HepG2 (cell line): ENCODE measurements around the gene COQ9. TPM values are rescaled to one million over a fixed set of nuclear protein-coding genes. Genes with fewer than 3 reads are reported as not detected.

Experiments used
- ATF2 ChIP-seq: sonication (generic); formaldehyde crosslinking; IDR thresholded peaks from 2 replicates; pipeline ENCODE4 v1.4.0; 2020; ENCODE audit warnings: missing genetic modification reagents
- DRAP1 ChIP-seq: IDR thresholded peaks from 2 replicates; pipeline ENCODE4 v1.6.1; 2016; ENCODE audit warnings: missing genetic modification reagents, missing compliant biosample characterization
- GZF1 ChIP-seq: sonication (generic); formaldehyde crosslinking; IDR thresholded peaks from 2 replicates; pipeline ENCODE4 v1.5.1; 2020; ENCODE audit warnings: mild to moderate bottlenecking, missing genetic modification reagents
- IRF9 ChIP-seq: sonication (generic); formaldehyde crosslinking; IDR thresholded peaks from 2 replicates; pipeline ENCODE4 v1.8.0; 2022; ENCODE audit warnings: missing genetic modification reagents, mild to moderate bottlenecking, borderline replicate concordance
- IRX3 ChIP-seq: sonication (generic); formaldehyde crosslinking; IDR thresholded peaks from 2 replicates; pipeline ENCODE4 v1.8.1; 2023; ENCODE audit warnings: mild to moderate bottlenecking, low read depth, missing genetic modification reagents, borderline replicate concordance
- KAT7 ChIP-seq: IDR thresholded peaks from 2 replicates; pipeline ENCODE4 v1.6.1; 2018; ENCODE audit warnings: borderline replicate concordance, missing compliant biosample characterization
- MAZ ChIP-seq, 2 experiments: sonication (generic) in 1 of 2; formaldehyde crosslinking in 1 of 2; IDR thresholded peaks; 2 replicates each; pipeline versions ENCODE4 v1.5.0 to v1.6.1; 2012 to 2020; ENCODE audit warnings: low read depth in 2 of 2, mild to moderate bottlenecking in 2 of 2, borderline replicate concordance in 1 of 2, improper control_type of control experiment in 1 of 2, low read length in 1 of 2, missing genetic modification reagents in 1 of 2, moderate library complexity in 1 of 2
- MTA1 ChIP-seq: sonication (generic); formaldehyde crosslinking; IDR thresholded peaks from 2 replicates; pipeline ENCODE4 v1.4.0; 2020; ENCODE audit warnings: missing genetic modification reagents, mild to moderate bottlenecking, borderline replicate concordance
- SP5 ChIP-seq: IDR thresholded peaks from 2 replicates; pipeline ENCODE4 v1.6.1; 2016; ENCODE audit warnings: low read depth, borderline replicate concordance
- THYN1 ChIP-seq: sonication (generic); formaldehyde crosslinking; IDR thresholded peaks from 2 replicates; pipeline ENCODE4 v1.8.1; 2023; ENCODE audit warnings: low read depth, mild to moderate bottlenecking, moderate library complexity, missing genetic modification reagents, borderline replicate concordance
- ZFP90 ChIP-seq: sonication (generic); formaldehyde crosslinking; IDR thresholded peaks from 2 replicates; pipeline ENCODE4 v1.8.0; 2022; ENCODE audit warnings: missing genetic modification reagents, mild to moderate bottlenecking, inconsistent platforms, borderline replicate concordance
- ZIK1 ChIP-seq: sonication (generic); formaldehyde crosslinking; IDR thresholded peaks from 2 replicates; pipeline ENCODE4 v1.5.0; 2020; ENCODE audit warnings: mild to moderate bottlenecking, low read depth, missing genetic modification reagents, borderline replicate concordance
- ZMYM3 ChIP-seq: sonication (generic); formaldehyde crosslinking; IDR thresholded peaks from 2 replicates; pipeline ENCODE4 v1.5.1; 2020; ENCODE audit warnings: mild to moderate bottlenecking, missing genetic modification reagents
- ZNF234 ChIP-seq: sonication (generic); formaldehyde crosslinking; conservative IDR thresholded peaks from 2 replicates; pipeline ENCODE4 v1.5.1; 2020; ENCODE audit warnings: mild to moderate bottlenecking, missing genetic modification reagents
- ZNF430 ChIP-seq: sonication (generic); formaldehyde crosslinking; IDR thresholded peaks from 2 replicates; pipeline ENCODE4 v1.9.0; 2021; ENCODE audit warnings: mild to moderate bottlenecking, missing genetic modification reagents
- ZNF556 ChIP-seq: sonication (generic); formaldehyde crosslinking; IDR thresholded peaks from 2 replicates; pipeline ENCODE4 v1.4.0; 2020; ENCODE audit warnings: mild to moderate bottlenecking, missing genetic modification reagents, borderline replicate concordance
- ZNF687 ChIP-seq: sonication (generic); formaldehyde crosslinking; IDR thresholded peaks from 2 replicates; pipeline ENCODE4 v1.5.1; 2020; ENCODE audit warnings: mild to moderate bottlenecking, missing genetic modification reagents, moderate library complexity
- ZNF841 ChIP-seq: sonication (generic); formaldehyde crosslinking; IDR thresholded peaks from 2 replicates; pipeline ENCODE4 v1.8.1; 2023; ENCODE audit warnings: missing genetic modification reagents, borderline replicate concordance
- polyA plus RNA-seq, 8 experiments: library from polyadenylated mRNA; depleted of rRNA in 3 of 8; stranded (reverse) in 7 of 8; unstranded in 1 of 8; fragments of >200 nt; fragmentation: Illumina TruSeq in 4 of 8; extraction: Trizol in 4 of 8; gene quantifications; 2 replicates each; pipeline versions ENCODE4 v1.2.1 to v1.2.3, GENCODE V29; 2011 to 2016; ENCODE audit warnings: low read depth in 4 of 8, missing spikeins in 1 of 8, mixed read lengths in 1 of 8; ENCODE audit not compliant: insufficient read depth in 1 of 8
- total RNA-seq, 5 experiments: library from RNA; depleted of rRNA; stranded (reverse); fragments of >200 nt; fragmentation: Illumina TruSeq; extraction: Trizol; gene quantifications; 2 replicates each; pipeline ENCODE4 v1.2.3, GENCODE V29; 2016; ENCODE audit warnings: low read depth in 1 of 5

Gene COQ9
- total and polyA plus RNA-seq, 2 of the 13 experiments (the other 11 are each of a cell fraction or from before 2014, with no cell fraction given), result 57.5 to 108 TPM

GRCh38 chr16:57485916-57486857, 38.9 kb downstream of the COQ9 start, which contains the start of gene DOK4 (continued):
- TF ChIP-seq ZFP90 (CRISPR knock-in tag), result no peak
- peak; percentile 42; the same call in 1 of the 2 replicates for TF ChIP-seq IRF9 (CRISPR knock-in tag)
- TF ChIP-seq THYN1 (CRISPR knock-in tag), result no peak
- 0 out of 2 replicates have a peak, but pooled peaks have one; percentile 47 for TF ChIP-seq ZIK1 (CRISPR knock-in tag)
- TF ChIP-seq ZNF841, result no peak
- no peak; the same call in 1 of the 2 replicates for TF ChIP-seq KAT7 (CRISPR knock-in tag)
- TF ChIP-seq ATF2 (CRISPR knock-in tag), result no peak
- TF ChIP-seq IRX3 (CRISPR knock-in tag), result 0 out of 2 replicates have a peak, but pooled peaks have one; percentile 19
- no peak for TF ChIP-seq MTA1 (CRISPR knock-in tag)
- TF ChIP-seq ZNF556 (CRISPR knock-in tag), result no peak; the same call in 1 of the 2 replicates
- TF ChIP-seq ZMYM3 (CRISPR knock-in tag), result peak; percentile 67; the same call in 1 of the 2 replicates
- TF ChIP-seq GZF1 (CRISPR knock-in tag), result peak; percentile 99
- peak; percentile 41; the same call in 1 of the 2 replicates for TF ChIP-seq DRAP1 (CRISPR knock-in tag)
- TF ChIP-seq ZNF234 (CRISPR knock-in tag), result 0 out of 2 replicates have a peak, but pooled peaks have one; percentile 59
- peak; percentile 22; the same call in 1 of the 2 replicates for TF ChIP-seq ZNF687 (CRISPR knock-in tag)
- peak; percentile 72; the same call in 1 of the 2 replicates for TF ChIP-seq SP5
- TF ChIP-seq MAZ (IDR thresholded peaks at IDR 0.05; ENCODE audit: borderline replicate concordance, low read depth, low read length), result peak; percentile 39; the same call in 1 of the 2 replicates
- TF ChIP-seq MAZ (CRISPR knock-in tag; IDR thresholded peaks at IDR 0.05; ENCODE audit: low read depth), result peak; percentile 64
- TF ChIP-seq ZNF430 (CRISPR knock-in tag), result peak; percentile 21; the same call in 1 of the 2 replicates
